Activated gamma-delta T cell (primary cell): ENCODE results near the gene ICAM2.

Source experiments
- DNase-seq: peaks from one replicate; lab custom pipeline; 2025; lab: John Stamatoyannopoulos, UW

The ICAM2 gene

DNA sequence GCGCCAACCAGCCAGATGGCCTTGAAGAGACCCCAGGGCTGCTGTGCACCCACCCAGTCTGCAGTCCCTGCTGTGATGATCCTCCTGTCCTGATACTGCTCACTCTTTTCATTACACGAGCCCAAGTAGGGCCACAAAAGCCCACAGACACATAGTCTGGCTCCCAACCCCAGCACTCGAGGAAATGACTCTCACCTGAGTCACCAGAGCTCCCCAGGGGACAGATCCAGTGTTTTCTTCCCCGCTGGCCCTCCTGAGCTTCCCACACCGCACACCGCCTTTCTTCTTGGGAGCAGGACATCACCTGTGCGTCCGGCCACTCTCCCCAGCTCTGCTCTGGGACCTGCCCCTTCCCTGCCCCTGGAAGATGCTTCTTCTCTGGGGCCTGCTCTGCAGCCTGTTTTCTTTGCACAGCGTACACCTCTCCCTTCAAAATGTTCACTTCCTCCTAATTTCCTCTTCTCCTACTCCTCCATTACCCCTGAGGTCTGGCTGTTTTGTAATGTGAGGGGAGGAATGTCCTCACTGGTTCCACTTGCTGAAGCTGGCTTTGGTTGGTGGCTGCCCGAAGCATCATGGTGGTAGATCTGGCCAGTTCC, 45.7 kb downstream of the ICAM2 start:
- no peak for DNase-seq

DNA sequence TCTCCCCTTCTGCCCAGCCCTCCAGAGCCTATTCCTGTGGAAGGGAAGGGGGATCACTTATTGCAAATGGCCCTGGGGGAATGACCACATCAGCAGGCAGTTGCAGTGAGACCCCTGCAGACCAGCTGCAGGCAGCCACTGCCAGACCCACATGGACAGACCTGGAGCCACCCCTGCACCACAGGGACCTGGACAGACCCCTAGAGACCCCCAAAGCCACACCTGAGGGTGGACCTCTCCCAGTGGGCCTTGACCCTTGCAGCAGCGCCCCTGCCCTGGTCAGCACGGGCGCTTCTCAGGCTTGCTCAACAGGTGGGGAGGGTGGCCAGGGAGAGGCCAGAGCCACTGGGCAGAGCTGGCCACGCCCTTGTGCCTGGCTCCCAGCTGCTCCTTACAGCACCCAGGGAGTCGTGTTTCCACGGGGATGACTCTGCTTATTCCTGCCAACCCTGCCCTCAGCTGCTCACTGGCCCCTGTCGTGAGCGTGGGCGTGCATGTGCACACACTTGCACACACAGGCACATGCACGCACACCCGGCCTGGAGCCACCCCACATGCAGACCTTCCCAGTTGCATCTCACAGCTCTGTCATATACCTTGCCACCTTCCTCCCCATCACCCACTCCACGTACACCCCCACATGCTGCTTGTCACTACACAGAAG, 46.4 kb downstream of the ICAM2 start:
- DNase-seq = no peak

DNA sequence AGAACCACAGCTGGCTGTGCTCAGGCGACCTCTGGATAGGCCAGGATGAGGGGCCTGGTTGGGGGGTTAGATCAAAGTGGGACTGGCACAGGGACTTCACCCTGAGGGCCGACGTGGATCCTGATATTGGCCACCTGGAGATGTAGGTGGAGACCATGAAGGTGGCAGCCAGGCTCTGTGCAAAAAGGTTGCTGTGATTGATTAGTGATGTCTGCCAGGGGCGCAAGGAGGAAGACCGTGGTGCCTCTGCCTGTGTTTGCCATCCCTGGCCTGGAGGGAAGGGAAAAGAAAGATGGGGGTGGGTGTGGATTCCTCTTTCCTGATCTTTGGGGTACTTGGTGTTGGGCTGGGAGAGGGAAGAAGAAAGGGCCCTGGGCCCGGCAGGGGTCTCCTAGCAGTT, 47.2 kb downstream of the ICAM2 start:
- DNase-seq = no peak

DNA sequence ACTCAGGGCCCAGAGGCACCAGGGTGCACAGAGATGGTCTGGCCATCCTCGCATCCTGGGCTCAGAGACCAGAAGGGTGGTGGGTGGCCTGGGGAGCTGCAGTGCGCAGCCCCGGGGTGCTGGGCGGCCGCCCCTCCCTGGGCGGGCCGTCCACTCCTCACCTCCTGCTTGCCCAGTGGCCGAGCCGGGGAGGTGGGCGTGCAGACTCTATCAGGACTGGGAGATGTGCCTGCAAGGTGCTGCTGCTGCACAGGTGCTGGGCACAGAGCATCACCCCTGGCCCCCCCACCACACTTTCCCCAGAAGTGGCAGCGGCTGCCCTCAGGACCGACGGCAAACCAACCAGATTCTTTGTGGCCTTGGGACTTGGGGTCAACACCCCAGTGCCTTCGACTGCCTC, 47.6 kb downstream of the ICAM2 start, which contains the start of gene SCN4A:
Gene SCN4A (minus strand): TSS at position 123 of the 400 bp plus-strand sequence. CDS start 77 bp downstream, at position 46.
- DNase-seq = no peak

DNA sequence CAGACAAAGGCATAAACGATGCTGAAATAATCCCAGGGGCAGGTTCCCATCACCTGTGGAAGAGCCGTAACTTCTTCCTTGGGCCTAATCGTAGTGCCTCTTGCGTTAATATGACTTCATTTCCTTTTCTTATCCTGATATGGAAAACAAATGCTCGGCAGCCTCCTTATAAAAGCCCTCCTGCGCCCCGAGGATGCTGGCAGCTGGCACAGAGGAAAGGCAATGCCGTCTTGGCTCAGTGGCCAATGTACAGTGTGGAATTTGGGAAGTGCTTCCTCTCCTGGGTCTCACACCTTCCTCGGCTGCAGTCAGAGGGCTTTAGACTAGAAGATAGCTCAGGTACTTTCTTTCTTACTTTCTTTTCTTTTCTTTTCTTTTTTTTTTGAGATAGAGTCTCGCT, 51.2 kb downstream of the ICAM2 start:
- DNase-seq = no peak

DNA sequence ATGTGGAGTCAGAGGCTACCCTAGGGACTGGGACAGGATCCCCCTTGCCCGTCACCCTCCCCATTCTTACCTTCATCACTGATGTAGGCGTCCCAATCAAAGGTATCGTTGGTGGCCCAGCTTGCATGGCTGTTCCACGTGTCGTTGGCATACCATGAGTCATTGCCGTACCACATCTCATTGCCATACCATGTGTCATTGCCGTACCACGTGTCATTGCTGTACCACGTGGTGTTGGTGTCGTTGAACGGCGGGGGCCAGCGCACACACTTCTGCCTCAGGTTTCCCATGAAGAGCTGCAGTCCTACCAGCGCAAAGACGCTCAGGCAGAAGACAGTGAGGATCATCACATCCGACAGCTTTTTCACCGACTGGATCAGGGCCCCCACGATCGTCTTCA, 52.5 kb downstream of the ICAM2 start:
- DNase-seq = no peak

DNA sequence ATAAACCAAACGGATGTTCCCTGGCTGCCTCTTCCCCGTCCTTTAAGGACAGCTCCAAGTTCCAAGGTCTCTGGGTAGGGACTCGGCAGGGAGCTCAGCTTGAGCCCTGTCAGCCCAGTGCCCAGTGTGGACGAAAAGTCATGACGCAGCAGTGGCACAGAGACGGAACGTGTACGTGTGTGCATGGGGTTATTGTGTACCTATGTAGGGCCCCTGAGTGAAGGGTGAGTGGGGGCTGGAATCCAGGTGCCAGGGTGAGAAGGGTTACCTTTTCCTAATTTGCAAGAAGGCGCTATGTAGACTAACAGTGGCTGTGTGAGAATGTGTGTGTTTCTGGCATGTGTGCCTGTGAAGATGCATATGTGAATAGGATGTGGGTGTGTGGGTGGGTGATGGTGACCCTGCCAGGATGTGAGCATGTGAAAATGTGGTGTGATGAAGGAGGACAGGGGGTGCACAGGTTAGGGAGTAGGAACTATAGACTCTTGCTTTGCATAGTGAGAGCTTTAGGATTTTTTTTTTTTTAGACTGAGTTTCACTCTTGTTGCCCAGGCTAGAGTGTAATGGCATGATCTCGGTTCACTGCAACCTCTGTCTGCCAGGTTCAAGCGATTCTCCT, 53.7 kb downstream of the ICAM2 start:
- no peak for DNase-seq

DNA sequence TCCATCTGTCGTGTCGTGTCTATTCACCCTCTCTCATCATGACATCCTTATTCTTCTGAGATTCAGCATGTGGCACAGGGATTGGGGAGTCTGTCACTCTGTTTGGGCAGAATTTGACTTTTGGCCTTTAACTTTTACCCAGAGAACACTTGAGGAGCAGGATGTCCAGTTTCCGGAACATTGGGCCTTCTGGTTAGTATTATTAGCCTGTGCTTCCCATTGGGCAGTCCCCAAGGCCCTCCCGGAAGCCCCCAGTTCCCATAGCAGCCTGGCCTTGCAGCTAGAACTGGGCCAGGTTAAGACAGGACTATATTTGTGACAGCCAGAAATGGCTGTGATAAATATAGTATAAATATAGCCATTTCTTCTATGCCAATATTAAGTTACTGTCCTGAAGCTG, 57.3 kb downstream of the ICAM2 start:
- DNase-seq = no peak

DNA sequence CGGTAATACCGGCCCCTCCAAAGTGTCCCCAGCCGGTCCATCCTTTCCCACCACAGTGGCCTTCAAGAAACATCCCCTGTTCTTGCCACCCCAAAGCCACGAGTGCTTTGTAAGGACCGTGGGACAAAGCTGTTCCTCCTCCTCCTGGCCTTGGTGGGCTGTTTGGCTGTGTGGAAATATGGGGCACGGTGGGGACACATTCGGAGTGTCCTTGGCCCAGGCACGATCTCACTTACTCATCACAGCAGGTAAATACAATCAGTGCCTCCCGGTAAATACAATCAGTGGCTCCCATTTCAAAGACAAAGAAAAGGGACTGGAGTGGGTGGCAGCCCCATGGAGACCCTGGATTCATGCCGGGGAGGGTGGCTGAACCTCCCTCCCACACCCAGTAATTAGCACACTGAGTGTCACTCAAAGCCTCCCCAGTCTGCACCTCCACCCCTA, 58.1 kb downstream of the ICAM2 start:
- DNase-seq = no peak

DNA sequence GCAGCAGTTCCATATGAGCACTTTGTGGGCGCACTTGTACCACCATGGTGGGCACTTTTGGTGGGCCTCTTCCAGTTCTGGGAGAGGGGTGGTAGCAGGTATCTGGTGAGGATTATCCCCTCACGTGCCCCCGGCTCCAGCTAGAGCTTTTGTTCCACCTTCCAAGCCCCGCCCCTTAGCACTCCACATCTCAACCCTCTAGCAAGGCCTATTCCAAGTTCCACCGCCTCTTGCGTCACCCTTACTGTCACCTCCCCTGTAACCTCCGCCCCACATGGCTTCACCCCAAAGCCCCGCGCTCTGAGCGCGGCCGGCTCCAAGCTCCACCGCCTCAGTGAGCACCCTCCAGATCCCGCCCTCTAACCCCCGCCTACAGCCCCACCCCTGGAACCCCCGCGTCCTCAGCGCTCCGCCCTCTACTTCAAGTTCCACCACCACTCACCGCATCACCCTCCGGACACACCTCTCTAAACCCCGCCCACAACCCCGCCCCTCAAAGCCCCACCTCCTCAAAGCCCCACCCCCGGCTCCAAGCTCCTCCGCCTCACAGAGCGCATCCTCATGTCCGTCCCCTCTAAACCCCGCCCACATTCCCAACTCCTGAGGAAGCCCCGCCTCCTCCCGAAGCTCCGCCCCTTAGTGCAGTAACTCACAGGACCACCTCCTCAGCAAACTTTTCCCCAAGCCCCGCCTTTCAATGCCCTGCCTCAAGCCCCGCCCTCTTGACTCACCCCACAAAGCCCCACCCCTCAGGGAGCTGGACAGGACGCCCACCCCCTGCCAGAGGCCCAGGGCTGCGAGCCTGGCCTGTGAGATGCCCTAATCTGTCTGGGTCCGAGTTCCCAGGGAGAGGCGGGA, 58.8 kb downstream of the ICAM2 start:
- DNase-seq = no peak

DNA sequence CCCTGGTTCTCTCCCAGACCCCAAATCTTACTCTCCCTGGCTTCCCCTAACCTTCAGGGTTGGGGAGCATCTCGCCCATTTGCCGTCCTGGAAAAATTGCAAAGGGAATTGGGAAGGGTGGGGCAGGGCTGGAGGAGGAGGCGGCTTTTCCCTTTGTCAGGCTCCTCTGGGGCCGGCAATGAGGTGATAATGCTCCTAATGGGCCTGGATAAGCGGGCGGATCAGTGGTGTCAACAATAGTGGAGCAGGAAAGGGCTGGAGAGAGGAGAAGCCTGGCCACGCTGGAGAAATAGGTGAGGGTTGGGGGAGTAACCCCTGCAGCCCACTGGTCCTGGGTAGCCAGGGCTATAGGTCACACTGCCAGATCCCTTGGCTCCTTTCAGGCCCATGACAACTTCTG, 60.0 kb downstream of the ICAM2 start:
- no peak for DNase-seq

DNA sequence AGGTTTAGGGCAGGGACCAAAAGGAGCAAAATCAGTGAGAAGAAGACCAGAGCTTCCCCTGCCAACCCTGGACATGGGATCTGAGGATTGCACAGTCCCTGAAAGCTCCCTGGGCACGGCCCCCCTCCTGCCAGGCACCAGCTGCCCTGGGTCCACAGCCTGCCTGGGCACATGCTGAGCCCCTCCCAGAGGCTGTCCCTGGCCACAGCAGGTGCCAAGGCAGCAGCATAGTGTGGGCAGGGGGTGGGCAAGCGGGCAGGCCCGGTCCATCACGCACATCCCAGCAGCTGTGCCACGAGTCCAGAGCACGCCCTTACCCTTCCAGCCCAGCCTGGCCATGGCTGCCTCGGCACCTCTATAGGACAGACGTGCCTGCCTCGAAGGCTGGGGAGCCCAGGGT, 60.4 kb downstream of the ICAM2 start:
- no peak for DNase-seq

DNA sequence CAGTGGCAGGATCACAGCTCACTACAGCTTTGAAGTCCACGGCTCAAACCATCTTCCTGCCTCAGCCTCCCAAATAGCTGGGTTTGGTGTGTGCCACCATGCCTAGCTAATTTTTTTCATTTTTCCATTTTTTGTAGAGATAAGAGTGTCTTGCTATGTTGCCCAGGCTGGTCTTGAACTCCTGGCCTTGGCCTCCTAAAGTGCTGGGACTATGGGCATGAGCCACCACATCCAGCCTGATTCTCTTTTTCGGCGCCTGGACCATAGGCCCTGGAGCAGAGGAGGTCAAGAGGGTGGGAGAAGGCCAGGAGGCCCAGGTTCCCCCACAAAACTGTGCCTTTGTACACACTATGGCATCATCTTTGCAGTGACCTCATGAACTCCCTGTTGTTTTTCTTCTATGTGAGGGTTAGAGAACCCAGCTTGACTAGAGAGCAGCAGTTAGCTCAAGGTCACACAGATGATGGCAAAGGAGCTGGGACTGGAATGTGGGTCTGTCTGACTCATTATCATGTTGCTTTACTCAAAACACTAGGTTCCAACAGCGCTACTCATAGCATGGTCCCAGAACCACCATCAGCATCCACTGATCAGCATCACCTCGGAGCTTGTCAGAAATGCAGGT, 64.0 kb downstream of the ICAM2 start:
- DNase-seq = no peak

DNA sequence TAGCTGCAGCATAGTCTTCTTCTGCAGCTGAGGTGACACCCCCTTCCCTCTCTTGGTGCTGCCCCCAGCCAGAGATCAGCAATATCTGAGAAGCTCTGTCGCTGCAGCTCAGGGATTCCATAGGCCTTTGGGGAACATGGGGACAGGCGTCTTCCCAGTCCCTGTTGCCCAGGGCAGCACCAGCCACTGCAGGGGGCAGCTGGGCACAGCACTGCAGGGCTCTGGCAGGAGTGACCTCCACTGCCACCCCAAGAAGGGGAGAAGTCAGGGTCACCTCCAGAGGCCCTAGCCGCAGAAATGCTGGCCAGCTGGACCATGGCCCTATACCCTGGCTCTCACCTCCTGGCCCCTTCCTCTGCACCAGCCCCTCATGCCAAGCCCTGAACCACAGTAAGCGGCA, 64.6 kb downstream of the ICAM2 start:
- DNase-seq = no peak

DNA sequence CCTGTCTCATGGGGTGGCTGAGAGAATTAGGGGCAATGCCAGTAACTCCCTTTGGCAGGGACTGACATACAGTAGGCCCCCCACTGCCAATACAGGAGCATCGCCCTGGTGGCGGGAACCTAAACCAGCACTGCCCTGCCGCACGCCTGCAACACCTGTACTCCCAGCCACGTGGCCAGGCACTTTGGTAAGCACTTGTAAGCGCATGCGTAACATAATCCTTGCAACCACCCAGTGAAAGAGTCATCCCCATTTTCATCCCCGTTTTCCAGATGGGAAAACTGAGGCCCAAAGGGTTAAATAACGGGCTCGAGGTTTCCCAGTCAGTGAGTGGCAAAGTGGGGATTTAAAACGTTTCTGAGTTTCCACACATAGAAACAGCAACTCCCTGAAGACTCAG, 65.2 kb downstream of the ICAM2 start:
- DNase-seq = no peak

DNA sequence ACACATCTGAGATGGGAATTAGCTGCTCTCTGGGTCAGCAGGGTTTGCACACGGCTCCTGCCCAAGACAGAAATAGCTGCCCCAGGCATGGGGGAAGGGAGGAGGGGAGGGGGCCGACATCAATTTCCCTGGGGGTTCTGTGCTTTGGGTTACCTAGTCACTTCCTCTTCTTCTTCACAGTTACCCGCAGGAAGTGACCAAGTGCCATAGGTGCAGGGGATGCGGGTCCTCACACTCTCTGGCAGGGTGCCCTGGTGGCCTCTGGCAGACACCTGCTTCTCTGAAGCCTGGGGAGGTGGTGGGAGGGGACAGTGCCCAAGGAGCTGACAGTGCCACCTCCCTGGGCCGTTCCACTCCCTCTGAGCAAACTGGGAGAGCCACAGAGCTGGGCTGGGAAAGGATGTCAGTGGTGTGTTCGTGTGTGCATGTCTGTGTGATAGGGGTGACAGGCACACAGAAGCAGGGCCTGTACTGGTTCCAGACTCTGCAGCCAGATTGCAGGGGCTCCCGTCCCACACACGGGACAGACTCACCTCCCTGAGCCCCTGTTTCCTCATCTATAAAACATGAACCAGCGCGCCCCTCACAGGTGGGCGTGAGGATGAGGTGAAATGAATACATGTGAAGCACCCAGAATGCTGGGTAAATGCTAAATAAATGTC, 65.9 kb downstream of the ICAM2 start:
- DNase-seq = no peak
